Astrocyte of the spinal cord (primary cell): Measurements from ENCODE around the gene ZSCAN4.

Experiments
- DNase-seq: peaks from one replicate; pipeline ENCODE4 v3.0.0; 2011; ENCODE audit warnings: low read depth, low spot score
- H3K4me3 ChIP-seq: 2 replicates; pipeline ENCODE4 v1.5.1; 2011; ENCODE audit warnings: low read depth, mild to moderate bottlenecking, low read length, moderate library complexity
- CTCF ChIP-seq: IDR thresholded peaks from 2 replicates; pipeline ENCODE4 v1.5.1; 2012; ENCODE audit warnings: low read depth, mild to moderate bottlenecking, low read length, inconsistent platforms
- in situ Hi-C: cut with HindIII; loops from 2 replicates; pipeline ENCODE4 v1.10.0; 2017; ENCODE audit warnings: low sequenced_read_pairs

The ZSCAN4 gene

GRCh38 chr19:57655443-57655842 is 13.3 kb upstream of the ZSCAN4 start:
- DNase-seq: no peak
- no peak overlapping the region for H3K4me3 ChIP-seq
- no peak for TF ChIP-seq CTCF
- in situ Hi-C loops: no loop called here

GRCh38 chr19:57656346-57656745 is 12.4 kb upstream of the ZSCAN4 start:
- no peak for TF ChIP-seq CTCF
- no peak for DNase-seq
- no peak overlapping the region for H3K4me3 ChIP-seq
- in situ Hi-C loops: no loop called here

GRCh38 chr19:57664269-57665127 is 4.2 kb upstream of the ZSCAN4 start:
- DNase-seq: peak; percentile 61
- no peak for TF ChIP-seq CTCF
- peak overlapping the region; percentile 51 for H3K4me3 ChIP-seq
- in situ Hi-C loops: no loop called here

- no peak for TF ChIP-seq CTCF
- in situ Hi-C loops: no loop called here
- no peak overlapping the region for H3K4me3 ChIP-seq
- no peak for DNase-seq
These were observed 3.4 kb upstream of the ZSCAN4 start for GRCh38 chr19:57665261-57665806.

- no peak for TF ChIP-seq CTCF
- in situ Hi-C loops: no loop called here
- no peak for DNase-seq
- no peak overlapping the region for H3K4me3 ChIP-seq
These were observed 1.5 kb upstream of the ZSCAN4 start for GRCh38 chr19:57667228-57667627.

GRCh38 chr19:57671124-57671895 is 2.6 kb downstream of the ZSCAN4 start:
- no peak for TF ChIP-seq CTCF
- in situ Hi-C loops: no loop called here
- no peak for DNase-seq
- H3K4me3 ChIP-seq: no peak overlapping the region
